ENCODE measurements around the gene TASP1.
"Not testable (repeated sequence)": the region's sequence is repeated elsewhere in the genome, so short reads cannot be mapped to it uniquely, and the experiment has no call there.

TASP1 gene, protein sequence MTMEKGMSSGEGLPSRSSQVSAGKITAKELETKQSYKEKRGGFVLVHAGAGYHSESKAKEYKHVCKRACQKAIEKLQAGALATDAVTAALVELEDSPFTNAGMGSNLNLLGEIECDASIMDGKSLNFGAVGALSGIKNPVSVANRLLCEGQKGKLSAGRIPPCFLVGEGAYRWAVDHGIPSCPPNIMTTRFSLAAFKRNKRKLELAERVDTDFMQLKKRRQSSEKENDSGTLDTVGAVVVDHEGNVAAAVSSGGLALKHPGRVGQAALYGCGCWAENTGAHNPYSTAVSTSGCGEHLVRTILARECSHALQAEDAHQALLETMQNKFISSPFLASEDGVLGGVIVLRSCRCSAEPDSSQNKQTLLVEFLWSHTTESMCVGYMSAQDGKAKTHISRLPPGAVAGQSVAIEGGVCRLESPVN

DNA sequence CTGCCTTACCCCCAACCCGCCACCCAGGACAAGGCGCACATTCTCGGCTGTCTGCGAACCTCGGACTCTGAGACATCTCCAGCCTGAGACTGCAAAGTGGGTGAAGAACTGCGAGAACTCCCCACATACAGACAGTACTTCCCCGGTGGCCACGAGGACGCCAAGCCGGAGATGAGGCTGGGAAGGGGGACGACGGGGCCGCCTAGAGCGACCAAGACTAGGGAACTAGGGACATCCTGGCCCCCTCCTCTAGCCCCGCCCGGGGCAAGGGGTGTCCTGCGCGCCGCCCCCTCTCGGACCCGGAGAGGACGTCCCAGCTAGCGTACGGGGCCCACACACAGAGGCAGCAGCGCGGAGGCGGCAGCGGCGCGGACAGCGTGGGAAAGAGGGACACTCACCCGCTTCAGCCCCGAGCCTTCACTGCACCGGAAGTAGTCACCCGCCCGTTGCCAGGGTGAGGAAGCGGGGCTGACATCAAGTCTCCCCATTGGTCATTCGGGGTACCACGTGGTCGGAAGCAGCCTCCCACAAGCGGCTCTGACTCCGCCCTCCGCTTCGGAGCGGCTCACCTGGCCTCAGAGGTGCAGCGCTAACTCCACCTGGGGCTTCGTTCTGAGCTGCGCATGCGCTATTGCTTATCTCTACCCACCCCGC is at the start of gene TASP1:
Gene TASP1 (minus strand): TSS at position 437 of the 654 bp plus-strand sequence. CDS start 8,854 bp downstream, outside the sequence.
- peak; percentile 96 for DNase-seq

DNA sequence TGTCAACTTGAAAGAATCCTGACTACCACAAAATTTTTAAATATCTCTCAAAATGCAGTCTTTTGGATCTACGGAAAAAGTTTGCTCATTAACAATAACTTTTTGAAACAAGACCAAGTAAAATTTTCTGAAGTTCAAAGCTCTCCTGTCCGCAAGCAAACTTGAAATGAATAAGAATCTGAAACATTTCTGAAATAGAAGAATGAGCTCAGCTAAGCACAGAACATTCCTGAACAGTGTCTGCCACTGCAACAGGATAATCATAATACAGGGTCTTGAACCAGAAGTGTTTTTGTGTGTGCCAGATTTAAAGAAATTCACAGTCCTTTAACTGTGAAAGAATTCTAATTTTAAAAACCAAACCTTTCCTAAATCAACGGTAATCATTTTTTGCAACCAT is 49.1 kb upstream of the TASP1 start:
- DNase-seq: no peak

DNA sequence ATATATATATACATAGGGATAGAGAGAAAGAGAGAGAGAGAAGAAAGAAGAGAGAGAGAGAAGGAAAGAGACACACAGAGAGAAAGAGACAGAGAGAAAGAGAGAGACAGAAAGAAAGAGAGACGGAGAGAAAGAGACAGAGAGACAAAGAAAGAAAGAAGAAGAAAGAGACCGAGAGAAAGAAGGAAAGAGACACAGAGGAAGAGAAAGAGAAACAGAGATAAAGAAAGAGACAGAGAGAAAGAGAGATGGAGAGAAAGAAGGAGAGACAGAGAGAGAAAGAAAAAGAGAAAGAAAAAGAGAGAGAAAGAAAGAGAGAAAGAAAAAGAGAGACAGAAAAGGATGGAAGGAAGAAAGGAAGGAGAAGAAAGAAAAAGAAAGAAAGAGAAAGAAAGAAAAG is 46.9 kb upstream of the TASP1 start:
- no peak for DNase-seq

DNA sequence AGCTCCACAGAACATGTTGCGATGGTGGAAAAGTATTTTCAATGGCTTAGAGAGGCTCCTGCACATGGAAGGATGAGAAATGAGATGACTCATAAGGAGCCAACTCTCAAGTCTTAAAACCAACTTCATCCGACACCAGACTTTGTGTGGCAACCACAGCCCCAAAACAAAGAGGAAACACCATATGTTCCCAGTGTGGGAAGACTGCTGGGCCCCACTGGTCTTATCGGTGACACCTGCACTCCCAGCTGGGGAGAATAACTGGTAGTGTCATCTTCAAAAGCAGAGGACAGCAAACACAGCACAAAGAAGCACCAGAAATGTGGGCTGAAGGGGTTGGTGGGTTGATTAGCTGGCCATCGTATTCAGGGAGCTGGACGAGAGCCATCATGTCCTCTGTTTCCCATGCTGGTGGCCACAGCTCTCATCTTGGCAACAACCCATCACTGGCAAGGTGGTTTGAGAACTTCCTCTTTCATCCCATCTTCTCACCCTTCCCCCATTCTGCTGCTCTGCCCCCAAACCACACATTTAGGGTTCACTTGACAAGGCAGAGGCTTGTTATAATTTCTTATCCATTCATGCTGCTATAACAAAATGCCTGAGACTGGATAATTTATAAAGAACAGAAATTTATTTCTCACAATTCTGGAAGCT is 46.0 kb upstream of the TASP1 start:
- DNase-seq: no peak

DNA sequence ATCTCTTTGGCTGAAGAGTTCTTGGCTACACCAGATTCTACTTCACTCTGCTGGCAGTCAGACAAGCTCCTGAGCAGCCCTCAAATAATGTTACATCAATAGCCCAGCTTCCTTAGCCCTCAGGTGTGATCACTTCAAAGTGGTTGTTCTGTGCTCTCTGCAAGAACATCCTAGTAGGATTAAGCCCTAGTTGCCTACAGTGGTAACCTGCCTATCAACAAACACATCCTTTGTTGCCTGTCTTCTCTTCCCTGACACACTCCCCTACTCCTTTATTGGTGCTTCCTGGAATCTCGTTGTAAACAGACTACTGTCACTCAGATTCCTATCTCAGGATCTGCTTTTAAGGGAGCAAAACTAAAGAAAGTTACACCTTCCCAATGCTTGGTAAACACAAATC is 45.1 kb upstream of the TASP1 start:
- DNase-seq: no peak

DNA sequence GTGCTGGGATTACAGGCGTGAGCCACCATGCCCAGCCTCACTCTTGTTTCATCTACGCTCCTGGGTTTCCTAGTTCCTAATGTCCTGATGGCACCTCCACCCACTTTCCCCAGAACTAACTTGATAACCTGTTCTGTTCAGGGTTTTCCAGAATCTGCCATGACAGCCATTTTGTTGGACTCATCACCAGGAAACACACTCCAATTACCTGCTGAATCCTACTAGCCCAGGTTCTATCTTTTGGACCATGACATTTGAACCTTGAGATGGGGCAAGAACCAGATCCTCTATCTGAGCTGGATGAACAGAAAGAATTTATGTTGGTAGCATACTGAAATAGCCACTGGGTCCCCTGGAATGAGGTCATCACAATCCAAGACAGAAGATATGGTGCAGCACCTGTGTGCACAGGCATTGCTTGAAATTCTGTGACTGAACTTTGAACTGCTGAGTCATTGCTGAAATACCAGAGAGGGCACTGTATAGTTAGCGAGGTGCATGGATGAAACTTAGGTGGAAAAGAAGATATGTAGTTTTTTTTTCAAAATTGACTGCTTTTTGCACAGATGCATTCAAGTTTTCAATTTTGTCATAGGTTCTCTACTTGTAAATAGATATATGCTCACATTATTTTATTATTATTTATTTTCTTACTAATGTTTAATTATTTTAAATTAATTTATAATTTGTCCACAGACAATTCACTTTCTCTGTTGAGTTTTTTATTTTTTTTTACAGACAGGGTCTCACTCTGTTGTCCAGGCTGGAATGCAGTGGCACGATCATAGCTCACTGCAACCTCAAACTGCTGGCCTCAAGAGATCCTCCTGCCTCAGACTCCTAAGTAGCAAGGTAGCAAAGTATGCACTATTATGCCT is 42.8 kb upstream of the TASP1 start:
- DNase-seq: no peak

DNA sequence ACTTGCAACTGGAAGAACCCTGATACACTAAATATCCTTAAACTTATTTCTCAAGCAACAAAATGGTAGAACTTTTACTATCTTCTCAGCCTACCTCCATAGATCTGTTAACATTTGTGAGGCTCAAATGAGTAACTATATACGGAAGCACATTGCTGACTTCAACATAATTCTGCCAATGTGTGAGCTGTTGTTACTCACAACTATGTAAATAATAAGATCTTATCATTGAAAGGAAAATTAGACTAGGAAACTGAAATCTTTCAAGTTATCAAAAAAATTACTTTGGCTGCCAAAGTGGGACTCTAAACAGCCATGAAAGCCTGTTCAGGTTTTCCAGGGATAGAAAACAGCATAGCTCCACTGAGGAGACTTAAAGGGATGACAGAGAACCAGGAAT is 40.2 kb upstream of the TASP1 start:
- DNase-seq: no peak

DNA sequence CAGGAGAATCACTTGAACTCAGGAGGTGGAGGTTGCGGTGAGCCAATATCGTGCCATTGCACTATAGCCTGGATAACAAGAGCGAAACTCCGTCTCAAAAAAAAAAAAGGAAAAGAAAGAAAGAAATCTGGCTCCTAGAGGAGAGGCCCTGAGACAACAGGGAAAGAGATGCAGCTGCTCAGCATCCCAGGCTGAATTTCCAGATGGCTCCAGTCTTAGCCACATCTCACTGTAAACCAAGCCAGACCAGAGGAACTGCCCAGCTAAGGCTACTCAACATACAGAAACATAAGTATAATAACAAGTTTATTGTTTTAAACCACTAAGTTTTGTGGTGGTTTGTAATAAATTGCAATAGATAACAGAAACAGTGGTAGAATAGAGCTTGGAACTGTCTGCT is 38.5 kb upstream of the TASP1 start:
- DNase-seq: no peak

DNA sequence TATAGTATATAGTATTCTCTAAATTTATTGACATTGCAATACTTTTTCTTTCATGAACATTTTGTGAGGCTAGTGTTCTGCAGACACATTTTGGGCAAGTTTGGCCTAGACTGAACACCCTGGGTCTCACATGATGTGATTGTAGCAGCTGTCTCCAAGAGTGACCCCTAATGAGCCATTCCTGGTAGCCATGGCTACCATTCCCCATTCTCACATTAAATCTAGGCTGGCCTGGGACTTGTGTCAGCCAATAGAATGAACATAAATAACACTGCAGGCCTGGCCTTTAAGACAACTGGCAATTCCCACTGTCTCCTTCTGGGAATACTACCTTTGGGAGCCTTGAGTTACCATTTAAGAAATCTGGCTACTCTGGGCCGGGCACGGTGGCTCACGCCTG is 38.0 kb upstream of the TASP1 start:
- DNase-seq: no peak

DNA sequence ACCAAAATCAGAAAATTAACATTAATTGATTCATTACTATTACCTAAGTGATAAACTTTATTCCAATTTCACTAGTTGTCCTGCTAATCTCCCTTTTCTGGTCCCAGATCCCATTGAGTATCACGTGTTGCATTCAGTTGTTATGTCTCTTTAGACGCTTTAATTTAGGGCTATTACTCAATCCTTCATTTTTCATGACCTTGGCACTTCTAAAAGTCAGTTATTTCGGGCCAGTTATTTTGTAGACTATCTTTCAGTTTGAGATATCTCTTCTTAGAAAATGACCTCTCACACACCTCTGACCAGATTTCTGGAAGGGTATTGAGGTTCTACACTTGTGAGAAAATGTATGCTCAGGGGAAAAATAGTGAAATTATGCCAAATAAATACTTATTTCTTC is 34.0 kb upstream of the TASP1 start:
- DNase-seq: no peak

DNA sequence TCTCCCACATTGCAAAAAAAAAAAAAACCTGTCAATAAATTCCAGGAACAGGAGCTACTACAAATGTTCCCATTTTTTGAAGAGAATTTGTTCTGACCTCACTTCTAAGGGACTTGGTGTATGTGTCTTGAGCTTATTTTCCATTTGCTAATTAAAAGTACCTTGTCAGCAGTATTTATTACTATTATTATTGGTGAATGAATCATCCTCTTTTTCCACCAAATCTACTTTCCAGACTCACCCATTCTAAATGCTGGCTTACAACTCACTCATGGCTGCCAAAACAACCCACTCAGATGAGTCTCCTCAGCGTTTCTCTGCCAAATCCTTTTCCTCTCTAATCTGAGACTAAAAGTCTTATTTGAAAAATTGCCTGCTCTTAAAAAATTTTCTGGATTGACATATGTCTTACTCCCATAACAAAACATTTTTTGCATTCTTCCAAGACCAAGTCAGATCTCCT is 33.2 kb upstream of the TASP1 start:
- no peak for DNase-seq

DNA sequence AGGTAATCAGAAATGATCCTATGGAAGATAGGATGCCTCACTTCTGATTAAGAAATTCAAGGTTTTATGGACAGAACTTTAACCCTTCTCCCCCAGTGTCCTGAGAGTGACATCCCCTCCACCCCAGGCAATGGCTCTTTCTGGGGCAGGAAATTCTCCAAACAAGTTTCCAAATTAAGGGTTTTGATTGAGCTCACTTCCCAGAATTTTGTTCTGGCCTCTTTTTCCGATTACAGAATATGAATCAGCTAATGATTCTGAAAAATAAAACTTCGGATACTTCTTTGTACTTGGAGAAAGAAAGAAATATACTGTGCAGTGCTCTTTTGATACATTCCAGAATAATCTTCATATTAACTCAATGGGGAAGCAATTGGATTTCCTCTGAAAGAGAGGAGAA is 32.8 kb upstream of the TASP1 start:
- DNase-seq: no peak

DNA sequence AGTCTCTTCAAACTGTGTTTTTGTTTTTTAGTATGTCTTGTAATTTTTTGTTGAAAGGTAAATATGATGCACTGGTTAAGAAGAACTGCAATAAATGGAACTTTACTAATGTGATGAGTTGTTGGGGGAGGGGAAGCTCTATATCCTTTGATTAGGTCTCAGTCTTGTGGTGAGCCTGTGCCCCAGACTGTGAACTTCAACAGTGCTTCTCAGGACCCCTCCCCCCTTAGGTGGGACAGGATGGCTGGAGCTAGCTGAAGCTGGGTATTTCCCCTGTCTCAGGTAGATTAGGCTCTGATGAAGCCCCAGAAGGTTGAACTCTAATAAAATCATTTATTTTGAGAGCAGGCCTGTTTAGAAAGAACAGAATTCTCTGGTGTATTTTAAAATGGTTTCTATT is 31.4 kb upstream of the TASP1 start:
- DNase-seq: no peak

DNA sequence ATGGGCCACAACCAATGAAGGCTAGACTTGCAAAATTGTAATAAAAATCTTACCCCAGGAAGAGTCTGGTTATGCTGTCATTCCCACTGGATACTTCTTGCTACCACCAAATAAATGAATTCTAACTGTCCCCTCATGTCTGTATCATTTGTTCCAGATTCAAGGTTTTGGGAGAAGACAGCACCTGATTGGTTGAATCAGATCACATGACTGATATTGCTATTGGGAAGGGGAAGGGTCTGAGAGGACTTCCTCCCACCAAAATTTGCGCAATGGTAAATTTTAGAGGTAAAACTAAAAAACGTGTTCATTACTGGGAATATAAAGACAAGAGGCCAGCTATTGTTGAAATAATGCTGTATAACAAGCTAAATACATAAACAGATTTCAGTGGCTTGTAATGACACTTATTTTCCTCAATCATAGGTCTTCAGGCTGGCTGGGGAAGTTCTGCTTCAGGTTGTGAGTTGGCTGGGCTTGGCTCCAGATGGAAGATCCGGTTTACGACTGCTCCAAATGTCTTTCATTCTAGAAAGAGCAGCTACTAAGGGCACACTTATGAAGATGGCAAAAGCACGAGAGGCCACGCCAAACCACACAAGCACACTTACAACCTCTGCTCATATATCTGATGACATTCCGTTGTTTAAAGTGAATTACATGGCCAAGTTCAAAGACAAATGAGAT is 27.1 kb upstream of the TASP1 start:
- no peak for DNase-seq

DNA sequence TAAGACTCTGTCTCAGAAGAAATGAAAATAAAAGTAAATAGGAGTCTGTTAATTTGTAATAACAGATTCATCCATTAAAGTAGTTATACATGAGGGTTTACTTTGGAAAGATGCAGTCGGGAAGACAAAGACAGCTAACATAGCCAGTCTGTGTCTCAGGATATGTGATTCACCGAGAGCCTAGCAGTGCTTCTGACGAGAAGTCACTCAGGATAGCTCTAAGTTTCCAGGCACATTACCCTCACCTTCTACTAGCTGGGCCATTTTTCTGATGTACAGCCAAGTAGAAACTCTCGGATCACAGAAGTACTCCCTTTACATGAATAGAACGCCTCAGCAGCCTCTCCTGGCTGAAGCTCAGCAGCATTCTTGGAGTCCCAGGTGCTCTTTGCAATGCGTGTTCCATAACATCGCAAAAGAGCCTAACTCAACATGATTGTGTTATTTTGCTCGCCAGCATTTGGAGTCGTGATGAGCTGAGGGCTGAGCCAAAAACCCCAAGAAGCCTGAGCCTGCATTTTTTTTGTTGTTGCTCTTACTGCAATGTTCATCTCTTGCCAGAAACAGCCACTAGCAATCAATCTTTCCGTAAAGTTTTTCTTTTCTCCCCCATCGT is 22.4 kb upstream of the TASP1 start:
- no peak for DNase-seq

DNA sequence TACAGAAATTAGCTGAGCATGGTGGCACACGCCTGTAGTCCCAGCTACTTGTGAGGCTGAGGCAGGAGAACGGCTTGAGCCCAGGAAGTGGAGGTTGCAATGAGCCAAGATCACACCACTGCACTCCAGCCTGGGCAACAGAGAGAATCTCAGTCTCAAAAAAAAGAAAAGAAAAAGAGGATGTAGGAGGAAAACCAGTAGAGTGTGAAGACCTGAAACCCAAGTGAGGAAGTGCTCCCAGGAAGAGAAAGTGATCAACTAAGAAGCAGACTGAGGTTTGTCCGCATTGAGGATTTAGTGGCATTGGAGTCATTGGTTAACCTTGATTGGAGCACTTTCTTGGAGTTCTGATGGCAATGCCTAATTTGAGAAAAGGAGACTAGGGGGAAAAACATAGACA is 20.6 kb upstream of the TASP1 start:
- no peak for DNase-seq

DNA sequence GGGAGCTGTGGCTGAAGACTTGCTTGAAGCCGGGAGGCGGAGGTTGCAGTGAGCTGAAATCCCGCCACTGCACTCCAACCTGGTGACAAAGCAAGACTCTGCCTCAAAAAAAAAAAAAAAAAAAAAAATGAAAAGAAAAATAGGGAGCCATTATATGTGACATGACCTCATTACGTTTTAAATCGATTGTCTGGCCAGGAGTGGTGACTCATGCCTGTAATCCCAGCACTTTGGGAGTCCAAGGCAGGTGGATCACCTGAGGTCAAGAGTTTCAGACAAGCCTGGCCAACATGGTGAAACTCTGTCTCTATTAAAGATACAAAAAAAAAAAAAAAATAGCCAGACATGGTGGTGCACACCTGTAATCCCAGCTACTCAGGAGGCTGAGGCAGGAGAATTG is 19.3 kb upstream of the TASP1 start:
- DNase-seq: not testable (repeated sequence)

DNA sequence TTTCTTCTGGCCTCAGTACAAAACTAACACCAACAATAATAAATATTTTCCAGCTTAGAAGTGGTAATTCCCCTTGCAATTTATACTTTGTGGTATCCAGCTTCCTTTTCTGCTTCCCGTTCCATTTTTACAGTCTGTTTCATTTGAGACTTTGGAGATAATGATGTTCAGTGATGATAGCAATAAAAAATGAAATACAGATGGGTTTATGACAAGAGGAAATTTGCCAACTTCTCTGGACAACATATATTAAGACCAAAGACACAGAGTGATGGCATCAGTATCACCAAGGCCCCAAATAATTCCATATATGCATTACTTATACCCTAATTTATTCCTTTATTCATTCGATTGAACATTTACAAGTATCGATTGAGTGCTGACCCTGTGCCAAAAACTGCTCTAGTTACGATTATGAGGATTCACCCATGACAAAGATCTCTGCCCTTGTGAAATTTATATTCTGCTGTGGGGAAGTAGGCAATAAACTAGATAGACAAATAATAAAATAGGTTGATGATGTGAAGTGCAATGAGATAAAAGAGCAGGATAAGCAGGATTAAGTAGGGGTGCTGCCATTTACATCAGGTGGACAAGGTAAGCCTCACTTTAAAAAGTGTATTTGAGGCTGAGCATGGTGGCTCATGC is 18.1 kb upstream of the TASP1 start:
- no peak for DNase-seq

DNA sequence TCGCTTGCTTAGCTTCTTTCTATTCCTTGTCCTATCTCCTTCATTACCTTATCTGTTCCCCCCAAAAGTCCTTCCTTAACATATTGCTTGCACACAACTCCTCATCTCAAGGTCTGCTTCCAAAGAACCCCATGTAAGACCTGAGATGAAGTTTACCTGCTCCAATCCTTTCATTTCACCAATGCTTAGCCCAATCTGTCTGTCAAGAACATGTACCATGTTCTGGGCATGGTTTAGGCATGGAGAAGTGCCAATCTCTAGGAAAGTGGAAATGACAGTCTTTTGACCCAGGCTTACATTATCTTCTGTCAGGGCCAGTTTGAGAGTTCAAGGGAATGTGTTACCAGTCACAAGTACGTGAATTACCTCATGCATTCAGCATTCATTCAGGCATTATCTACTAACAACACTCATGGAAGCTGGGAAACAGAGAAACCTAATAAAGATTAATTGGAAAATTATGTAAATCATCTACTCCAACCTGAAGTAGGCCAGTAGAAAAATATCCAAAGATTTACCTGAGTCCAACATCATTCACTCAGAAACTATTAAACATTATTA is 15.8 kb upstream of the TASP1 start:
- DNase-seq: no peak

DNA sequence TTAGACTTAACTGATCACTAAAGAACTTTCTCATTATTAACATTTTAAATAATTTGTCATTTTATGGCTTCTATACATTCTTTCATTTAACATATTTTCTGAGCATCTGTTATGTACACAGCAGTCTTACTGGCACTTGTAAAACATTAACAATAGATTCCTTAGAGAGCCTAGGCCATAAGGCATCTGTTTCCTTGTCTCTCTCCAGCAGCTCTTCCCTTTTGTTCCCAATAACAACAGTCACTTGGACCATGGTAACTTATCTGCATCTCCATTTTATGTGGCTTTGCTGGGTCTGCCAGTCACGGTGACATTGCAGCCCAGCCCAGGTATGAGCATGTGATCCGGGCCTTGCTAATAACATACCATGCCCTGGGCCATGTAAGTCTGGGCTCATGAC is 11.7 kb upstream of the TASP1 start:
- no peak for DNase-seq

Data from activated T-cell treated with anti-CD3 and anti-CD28 coated beads for 4 hours (primary cell).